Stimulated activated naive CD4-positive, alpha-beta T cell (primary cell): ENCODE measurements around the gene HINT3.
"Not testable (repeated sequence)": the region's sequence is repeated elsewhere in the genome, so short reads cannot be mapped to it uniquely, and the experiment has no call there.

Experiments used
- DNase-seq, 6 experiments: peaks; one replicate each; lab custom pipeline; 2025; lab: John Stamatoyannopoulos, UW

HINT3 gene

DNA sequence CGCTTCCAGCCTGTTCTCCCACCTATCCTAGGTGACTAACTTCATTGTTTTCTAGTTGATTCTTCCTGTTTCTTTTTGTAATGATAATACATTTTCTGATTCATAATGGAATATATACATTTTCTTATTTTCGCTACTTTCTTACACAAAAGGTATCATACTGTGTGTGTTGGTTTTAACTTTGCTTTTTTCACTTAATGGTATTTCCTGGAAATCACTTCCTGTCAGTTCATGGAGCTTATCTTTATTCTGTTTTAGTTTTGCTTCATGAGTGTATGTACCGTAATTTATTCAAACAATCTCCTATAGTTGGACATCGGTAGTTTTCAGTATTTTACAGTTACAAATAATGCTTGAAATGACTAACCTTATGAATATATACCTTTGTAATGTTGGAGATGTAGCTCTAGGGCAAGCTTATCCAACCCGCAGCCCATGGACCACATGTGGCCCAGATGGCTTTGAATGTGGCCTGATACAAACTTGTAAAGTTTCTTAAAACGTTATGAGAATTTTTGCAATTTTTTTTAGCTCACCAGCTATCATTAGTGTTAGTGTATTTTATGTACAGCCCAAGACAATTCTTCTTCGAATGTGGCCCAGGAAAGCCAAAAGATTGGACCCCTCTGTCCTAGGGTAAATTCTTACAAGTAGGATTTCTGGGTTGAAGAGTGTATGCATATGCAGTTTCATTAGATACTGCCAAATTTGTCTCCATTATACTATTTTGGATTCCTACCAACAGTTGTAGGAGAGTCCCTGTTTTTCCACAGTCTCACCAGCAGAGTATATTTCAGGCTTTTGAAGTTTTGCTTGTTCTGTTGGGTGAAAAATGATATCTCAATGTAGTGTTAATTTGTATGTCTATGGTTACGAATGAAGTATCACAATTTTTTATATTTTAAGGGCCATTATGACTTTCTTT, 46.4 kb downstream of the HINT3 start:
- DNase-seq: no peak

DNA sequence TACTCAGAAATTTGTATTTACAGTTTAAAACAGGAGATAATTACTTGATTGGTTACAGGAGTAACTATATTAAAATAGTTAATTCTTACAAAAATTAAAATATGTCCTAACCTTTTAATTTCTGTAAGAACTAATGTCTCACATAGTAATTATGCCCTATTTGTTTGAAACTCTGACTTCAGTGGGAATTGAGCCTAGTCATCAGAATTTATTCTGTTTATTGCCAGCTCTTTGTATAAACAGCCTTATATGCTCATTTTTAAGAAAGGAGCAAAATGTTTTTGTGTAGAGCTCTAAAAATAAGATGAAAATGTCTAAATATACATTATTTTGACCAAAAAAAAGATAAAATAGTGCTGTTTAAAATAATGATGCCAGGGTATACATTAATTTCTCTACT, 51.2 kb downstream of the HINT3 start:
- no peak for DNase-seq

DNA sequence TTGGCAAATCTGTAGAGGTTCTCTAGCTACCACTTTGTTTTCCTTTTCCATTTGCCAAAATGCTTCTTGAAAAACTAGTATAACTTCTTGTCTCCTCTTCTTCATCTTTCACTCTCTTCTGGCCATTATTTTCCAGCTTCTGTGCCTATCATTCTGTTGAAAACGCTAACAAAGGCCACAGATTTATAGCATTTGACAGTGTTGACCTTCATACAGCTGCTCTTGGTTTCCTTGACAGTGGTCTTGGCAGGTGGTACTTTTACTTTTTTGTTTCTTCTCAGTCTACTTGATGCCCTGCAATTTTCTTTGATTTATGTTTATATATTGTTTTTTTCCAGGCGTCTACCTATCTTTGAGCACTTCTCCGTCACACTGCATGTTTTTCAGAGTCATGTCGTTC, 53.5 kb downstream of the HINT3 start:
- DNase-seq: no peak

DNA sequence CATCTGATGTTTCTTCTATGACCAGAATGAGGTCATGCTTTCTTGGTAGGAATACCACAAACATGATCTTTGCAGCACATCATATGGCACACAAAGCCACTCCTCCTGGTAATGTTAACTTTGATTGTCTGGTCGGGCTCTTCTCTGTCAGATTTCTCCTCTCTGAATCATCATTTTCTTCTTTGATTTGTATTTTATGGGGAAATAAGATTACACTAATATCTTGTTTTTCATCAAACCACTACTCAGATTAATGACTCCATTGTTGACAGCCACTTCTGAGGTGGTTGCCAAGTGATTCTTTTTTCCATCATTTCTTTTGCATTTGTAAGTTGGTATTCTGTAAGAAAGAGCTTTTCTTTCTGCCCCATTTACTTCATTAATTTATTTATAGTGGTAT, 59.3 kb downstream of the HINT3 start:
- DNase-seq: no peak

DNA sequence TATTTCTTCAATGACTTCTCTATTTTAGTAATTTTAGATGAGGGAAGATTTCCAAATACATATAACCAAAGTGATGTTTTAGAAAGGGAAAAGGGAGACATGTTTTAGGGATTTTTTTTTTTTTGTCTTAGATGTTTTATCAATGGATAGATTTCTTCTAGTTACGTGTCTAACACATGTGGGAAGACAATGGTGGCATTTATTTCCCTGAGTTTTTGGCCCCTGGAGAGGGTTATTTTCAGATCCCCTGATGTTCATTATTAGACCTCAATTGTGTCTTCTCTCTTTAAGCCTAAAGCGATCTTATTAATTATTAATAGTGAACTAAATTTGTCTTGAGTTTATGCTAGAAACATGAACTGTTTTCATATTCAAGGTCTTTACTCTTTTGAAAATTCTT, 60.0 kb downstream of the HINT3 start:
- no peak for DNase-seq

DNA sequence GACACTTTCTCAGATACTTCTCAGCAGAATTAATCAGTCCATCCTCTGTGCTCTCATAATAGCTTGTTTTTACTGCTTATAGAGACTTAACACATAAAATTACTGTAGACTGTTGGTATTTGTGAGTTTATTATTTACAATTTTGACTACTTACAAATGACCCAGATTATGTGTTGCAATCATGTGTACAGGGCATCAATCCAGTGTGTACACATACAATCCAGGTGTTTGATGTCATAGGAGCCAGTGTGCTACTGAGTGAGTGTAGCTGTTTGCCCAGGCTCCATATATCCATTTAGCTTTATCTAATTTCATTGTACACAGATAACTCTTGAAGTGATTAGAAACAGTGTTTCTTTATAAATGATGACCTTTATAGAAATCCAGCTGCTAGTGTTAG, 61.1 kb downstream of the HINT3 start:
- DNase-seq: no peak

DNA sequence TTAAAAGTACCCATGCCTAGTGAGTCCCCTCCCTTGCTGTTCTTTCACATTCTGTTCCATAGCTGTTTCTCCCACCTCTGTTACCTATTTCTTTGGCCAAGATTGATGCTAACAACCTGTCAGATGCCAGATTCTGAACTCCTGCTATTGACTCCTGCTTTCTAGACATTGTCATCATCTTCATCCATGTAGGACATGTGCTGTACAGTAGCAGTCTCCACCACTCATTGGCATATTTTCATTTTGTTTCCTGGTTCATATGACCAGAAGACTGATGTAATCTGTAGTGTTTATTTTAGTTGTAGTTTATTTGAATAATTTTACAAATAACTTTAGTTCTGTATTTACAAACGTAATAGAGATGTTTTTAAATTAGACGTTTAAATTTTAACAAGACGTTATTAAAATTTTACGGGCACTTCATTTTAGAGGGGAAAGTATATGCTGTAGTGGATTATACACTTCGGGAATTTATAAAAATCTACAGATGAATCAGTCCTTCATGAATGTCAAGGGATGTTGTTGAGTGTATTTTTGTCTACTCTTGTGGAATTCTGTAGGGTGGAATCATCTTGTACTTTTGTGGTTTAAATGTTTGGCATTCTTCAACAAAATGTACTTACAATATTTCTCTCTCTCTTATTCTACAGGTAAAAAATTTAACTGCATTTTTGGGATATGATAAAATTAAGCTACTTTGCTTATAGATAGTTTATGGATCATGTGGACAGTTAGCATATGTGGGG, 63.9 kb downstream of the HINT3 start:
- no peak for DNase-seq

DNA sequence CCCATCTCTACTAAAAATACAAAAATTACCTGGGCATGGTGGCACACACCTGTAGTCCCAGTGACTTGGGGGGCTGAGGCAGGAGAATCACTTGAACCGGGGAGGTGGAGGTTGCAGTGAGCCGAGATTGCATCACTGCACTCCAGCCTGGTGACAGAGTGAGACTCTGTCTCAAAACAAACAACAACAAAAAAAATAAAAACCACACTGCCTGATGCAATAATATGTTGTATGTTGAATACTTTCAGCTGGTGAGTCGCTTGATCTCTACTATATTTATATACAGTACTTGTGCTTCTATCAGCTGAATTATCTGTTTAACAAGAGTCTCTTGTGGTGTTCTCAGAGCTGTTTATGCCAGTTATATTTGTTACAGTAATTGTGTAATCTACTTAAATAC, 66.9 kb downstream of the HINT3 start:
- not testable (repeated sequence) for DNase-seq

DNA sequence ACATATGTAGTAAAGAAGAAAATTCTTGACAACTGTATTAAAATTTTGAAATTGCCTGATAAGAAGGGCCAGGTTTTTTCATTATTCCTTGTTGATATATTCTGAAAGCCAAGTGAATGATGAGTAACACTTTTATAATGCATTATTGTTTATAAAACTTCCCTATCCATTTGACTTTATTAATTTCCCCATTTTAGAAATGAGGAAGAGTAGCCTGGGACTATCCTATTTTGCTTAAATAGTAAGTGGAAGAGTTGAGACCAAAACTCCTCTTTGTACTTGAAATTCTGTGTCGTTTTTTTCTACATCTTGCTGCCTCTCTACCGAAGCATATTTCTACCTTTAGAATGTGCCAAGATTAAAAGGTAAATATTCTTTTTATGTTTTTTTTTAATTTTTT, 69.4 kb downstream of the HINT3 start:
- no peak for DNase-seq

DNA sequence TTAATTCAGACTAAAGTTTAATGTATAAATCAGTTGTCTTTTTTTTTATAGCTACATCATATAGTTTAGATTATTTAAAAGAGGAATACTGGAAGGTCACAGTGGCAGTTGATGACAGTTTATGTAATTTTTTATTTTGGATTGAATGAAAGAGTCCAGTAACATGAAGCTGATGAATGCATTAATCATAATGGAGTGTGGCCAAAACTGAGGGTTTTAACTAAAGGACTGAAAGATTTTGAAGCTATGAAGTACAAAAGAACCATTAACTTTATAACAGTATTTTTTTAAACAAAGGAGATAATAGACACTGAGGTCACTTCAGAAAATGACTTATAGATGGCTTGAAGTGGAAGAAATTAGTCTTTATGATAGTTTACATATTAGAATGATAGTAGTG, 71.0 kb downstream of the HINT3 start:
- DNase-seq: no peak
